Lower lobe of right lung (tissue), 2 donors: ENCODE results near the gene JPH3. TPM values are rescaled to one million over a fixed set of nuclear protein-coding genes. Genes with fewer than 3 reads are reported as not detected.

Source experiments
- ATAC-seq, 2 donors: fragments of 200-7000 bp; cut with Tn5 transposase; one replicate each; pipeline ENCODE4 v1.9.1; 2020 to 2022; ENCODE audit warnings: mild to moderate bottlenecking in 2 of 2, moderate library complexity in 2 of 2
- DNase-seq: peaks from one replicate; pipeline ENCODE4 v3.0.0-alpha.2; 2020
- H3K27ac ChIP-seq: fragments of 200-600 bp; one replicate; pipeline ENCODE4 v1.8.0; 2022
- H3K27me3 ChIP-seq: fragments of 200-600 bp; one replicate; pipeline ENCODE4 v1.8.0; 2022; ENCODE audit warnings: low read depth
- H3K36me3 ChIP-seq: fragments of 200-600 bp; one replicate; pipeline ENCODE4 v1.8.0; 2022; ENCODE audit warnings: mild to moderate bottlenecking
- H3K4me1 ChIP-seq: fragments of 200-600 bp; one replicate; pipeline ENCODE4 v1.8.0; 2022
- H3K4me3 ChIP-seq: fragments of 200-600 bp; one replicate; pipeline ENCODE4 v1.8.0; 2022; ENCODE audit warnings: mild to moderate bottlenecking
- H3K9me3 ChIP-seq: fragments of 200-600 bp; one replicate; pipeline ENCODE4 v1.8.0; 2022
- intact Hi-C: fragments of 100-400 bp; cut with DNase I; formaldehyde crosslinking; loops from one replicate; pipeline ENCODE4 v1.11.0; 2022
- total RNA-seq: library from RNA; stranded (reverse); fragmentation: NEBNext Ultra II Directional; extraction: Animal tissue kit (Norgen Biotek cat#: 25700); gene quantifications from one replicate; pipeline ENCODE4 v1.2.1, GENCODE V29; 2021
- TF ChIP-seq, protein P1 (sequence below): fragments of 200-600 bp; IDR thresholded peaks from one replicate; pipeline ENCODE4 v1.8.0; 2022; ENCODE audit warnings: antibody characterized with exemption, mild to moderate bottlenecking
- donor health status: DM: no; HTN: yes; CAD: no; lungs with severe emphysema.

JPH3 gene
- total RNA-seq, 1 donor from 2014 or later: 0.12 TPM

- Histone ChIP-seq H3K36me3 (peaks cover 42% of the 10 kb centered on the region), H3K9me3 (no peaks in the 10 kb centered on the region), H3K27me3 (no peaks in the 10 kb centered on the region), H3K27ac (no peak overlapping the region), H3K4me3 (no peak overlapping the region), H3K4me1 (no peaks in the 10 kb centered on the region)
- TF ChIP-seq, protein P1, sequence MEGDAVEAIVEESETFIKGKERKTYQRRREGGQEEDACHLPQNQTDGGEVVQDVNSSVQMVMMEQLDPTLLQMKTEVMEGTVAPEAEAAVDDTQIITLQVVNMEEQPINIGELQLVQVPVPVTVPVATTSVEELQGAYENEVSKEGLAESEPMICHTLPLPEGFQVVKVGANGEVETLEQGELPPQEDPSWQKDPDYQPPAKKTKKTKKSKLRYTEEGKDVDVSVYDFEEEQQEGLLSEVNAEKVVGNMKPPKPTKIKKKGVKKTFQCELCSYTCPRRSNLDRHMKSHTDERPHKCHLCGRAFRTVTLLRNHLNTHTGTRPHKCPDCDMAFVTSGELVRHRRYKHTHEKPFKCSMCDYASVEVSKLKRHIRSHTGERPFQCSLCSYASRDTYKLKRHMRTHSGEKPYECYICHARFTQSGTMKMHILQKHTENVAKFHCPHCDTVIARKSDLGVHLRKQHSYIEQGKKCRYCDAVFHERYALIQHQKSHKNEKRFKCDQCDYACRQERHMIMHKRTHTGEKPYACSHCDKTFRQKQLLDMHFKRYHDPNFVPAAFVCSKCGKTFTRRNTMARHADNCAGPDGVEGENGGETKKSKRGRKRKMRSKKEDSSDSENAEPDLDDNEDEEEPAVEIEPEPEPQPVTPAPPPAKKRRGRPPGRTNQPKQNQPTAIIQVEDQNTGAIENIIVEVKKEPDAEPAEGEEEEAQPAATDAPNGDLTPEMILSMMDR: no peak
- DNase-seq (no peak), ATAC-seq (no peak)
- intact Hi-C loops: no loop called here
Measured at GRCh38 chr16:87703071-87703470, 100.8 kb downstream of the JPH3 start.

DNA sequence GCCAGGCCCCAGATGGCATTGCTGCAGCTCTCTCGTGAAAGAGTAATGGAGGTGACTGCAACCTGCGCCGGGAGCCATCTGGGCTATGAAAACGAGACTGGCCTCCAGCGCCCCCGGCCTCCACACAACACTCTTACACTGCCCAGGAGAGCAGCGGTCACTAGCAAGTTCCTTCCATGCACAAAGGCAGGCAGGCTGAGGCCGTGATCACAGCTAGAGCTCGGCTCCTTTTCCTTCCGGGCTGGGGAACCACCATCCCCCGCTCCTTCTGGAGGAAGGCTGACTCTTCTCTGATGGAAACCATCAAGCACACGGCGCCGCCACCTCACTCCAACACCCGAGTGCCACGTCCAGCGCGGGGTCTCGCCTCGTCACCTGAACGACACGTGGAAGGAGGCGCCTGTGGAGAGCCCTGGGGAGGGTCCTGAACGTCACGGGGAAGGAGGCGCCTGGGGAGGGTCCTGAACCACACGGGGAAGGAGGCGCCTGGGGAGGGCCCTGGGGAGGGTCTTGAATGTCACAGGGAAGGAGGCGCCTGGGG is 101.6 kb downstream of the JPH3 start:
- Histone ChIP-seq H3K4me3 (no peak overlapping the region), H3K9me3 (no peaks in the 10 kb centered on the region), H3K27ac (no peak overlapping the region), H3K27me3 (no peaks in the 10 kb centered on the region), H3K4me1 (no peaks in the 10 kb centered on the region), H3K36me3 (peaks cover 46% of the 10 kb centered on the region)
- intact Hi-C loops: no loop called here
- TF ChIP-seq, protein P1: no peak
- no peak for ATAC-seq
- no peak for DNase-seq

GRCh38 chr16:87704754-87705353 is 102.5 kb downstream of the JPH3 start:
- H3K4me1 ChIP-seq: no peaks in the 10 kb centered on the region
- TF ChIP-seq, protein P1: no peak
- H3K36me3 ChIP-seq: peaks cover 50% of the 10 kb centered on the region
- ATAC-seq (no peak), DNase-seq (no peak)
- H3K4me3 ChIP-seq: no peak overlapping the region
- no peaks in the 10 kb centered on the region for H3K27me3 ChIP-seq
- intact Hi-C loops: no loop called here
- no peaks in the 10 kb centered on the region for H3K9me3 ChIP-seq
- H3K27ac ChIP-seq: no peak overlapping the region

GRCh38 chr16:87705771-87706277 is 103.5 kb downstream of the JPH3 start:
- H3K4me3 ChIP-seq: no peak overlapping the region
- TF ChIP-seq, protein P1: no peak
- H3K9me3 ChIP-seq: no peaks in the 10 kb centered on the region
- intact Hi-C loops: no loop called here
- DNase-seq: peak; percentile 61
- ATAC-seq: peak; percentile 67 to 69
- peaks cover 57% of the 10 kb centered on the region for H3K36me3 ChIP-seq
- no peaks in the 10 kb centered on the region for H3K27me3 ChIP-seq
- H3K4me1 ChIP-seq: no peaks in the 10 kb centered on the region
- H3K27ac ChIP-seq: no peak overlapping the region

DNA sequence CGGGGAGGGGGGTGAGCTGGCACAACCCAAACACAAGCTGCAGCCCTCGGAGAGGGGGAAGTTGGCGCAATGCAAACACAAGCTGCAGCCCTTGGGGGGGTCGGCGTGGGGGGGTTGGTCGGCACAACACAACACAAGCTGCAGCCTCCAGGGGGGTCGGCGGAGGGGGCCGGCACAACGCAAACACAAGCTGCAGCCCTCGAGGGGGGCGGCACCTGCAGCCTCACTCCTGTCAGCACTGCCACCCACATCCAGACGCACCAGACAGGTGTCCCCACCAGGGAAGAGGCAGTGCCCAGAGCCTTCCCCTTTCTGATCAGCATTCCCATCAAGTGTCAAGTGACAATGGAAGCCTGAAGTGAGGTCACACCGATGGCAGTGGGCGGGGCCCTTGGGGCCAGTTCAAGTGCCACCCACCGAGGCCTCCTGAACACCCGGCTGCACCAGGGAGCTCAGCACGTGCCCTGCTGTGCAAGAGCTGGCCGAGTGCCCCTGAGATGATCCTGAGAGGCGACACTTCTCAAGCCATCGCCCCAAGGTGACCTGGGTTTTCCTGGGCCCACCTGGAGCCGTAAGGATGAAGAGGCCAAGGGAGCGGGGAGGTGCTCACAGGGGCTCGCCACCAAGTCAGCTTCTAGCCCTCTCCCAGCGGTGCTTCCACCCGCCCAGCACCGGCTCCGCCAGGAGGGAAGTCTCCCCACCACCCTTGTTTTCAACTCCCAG is 104.1 kb downstream of the JPH3 start:
- ATAC-seq (peak; percentile 24 to 25), DNase-seq (no peak)
- intact Hi-C loops: no loop called here
- Histone ChIP-seq H3K4me3 (no peak overlapping the region), H3K9me3 (no peaks in the 10 kb centered on the region), H3K36me3 (peaks cover 63% of the 10 kb centered on the region), H3K27me3 (no peaks in the 10 kb centered on the region), H3K27ac (no peak overlapping the region), H3K4me1 (no peaks in the 10 kb centered on the region)
- TF ChIP-seq, protein P1: no peak
